ENCODE results near the gene DACT1. TPM values are rescaled to one million over a fixed set of nuclear protein-coding genes. Genes with fewer than 3 reads are reported as not detected.

Gene DACT1
- total and polyA plus RNA-seq, 4 donors = 0.32 to 3.8 (median 1.6) TPM

DNA sequence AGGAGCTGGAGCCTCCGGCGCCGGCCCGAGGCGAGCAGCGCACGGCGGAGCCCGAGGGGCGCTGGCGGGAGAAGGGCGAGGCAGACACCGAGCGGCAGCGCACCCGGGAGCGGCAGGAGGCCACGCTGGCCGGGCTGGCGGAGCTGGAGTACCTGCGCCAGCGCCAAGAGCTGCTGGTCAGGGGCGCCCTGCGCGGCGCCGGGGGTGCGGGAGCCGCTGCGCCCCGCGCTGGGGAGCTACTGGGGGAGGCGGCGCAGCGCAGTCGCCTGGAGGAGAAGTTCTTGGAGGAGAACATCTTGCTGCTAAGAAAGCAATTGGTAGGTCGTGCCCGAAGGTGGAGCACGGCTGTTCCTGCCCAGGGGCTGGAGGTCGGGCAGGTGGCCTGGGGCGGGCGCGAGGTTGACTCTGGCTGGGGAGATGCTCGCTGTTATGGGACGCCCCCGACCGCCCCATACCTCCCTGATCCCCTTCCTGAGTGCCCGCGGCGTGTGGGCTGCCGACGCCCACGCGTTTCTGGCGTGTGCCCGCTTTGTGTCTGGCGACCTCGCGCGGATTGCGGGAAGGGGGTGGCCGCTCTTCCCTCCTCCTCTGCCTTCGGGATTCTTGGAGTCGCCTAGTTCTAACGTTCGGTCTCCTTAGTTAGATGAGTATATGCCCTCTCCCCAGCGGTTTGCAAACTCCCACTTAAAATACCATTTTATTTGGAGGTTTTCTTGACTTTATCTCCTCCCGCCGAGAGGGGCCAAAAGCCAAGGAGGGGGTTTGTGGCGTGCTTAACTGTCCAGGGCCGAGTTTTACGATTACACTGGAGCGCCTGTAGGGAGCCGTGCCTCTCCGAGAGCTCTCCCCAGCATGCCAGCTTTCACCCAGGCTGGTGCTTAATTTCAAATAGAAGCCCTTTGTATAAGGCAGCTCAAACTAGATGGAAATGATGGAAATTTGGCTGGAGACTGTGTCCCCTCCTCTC lies 752 bp downstream of the DACT1 start:
- whole genome bisulfite sequencing = 2% methylated on average over 75 of the region's 75 CpGs
- no peaks in the 10 kb centered on the region for H3K9me3 ChIP-seq (ENCODE audit: control insufficient read depth in 4 of 4, low read length in 3 of 4)
- TF ChIP-seq, protein P1, sequence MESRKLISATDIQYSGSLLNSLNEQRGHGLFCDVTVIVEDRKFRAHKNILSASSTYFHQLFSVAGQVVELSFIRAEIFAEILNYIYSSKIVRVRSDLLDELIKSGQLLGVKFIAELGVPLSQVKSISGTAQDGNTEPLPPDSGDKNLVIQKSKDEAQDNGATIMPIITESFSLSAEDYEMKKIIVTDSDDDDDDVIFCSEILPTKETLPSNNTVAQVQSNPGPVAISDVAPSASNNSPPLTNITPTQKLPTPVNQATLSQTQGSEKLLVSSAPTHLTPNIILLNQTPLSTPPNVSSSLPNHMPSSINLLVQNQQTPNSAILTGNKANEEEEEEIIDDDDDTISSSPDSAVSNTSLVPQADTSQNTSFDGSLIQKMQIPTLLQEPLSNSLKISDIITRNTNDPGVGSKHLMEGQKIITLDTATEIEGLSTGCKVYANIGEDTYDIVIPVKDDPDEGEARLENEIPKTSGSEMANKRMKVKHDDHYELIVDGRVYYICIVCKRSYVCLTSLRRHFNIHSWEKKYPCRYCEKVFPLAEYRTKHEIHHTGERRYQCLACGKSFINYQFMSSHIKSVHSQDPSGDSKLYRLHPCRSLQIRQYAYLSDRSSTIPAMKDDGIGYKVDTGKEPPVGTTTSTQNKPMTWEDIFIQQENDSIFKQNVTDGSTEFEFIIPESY (IDR thresholded peaks at IDR 0.05) = no peak
- TF ChIP-seq EGR1 (IDR thresholded peaks at IDR 0.05; ENCODE audit: low read depth in 2 of 2) = peak in 1 of 2 donors; percentile 35
- H3K4me3 ChIP-seq (ENCODE audit: low read depth in 1 of 3, low read length in 3 of 3) = peak overlapping the region; percentile 66 to 69 (median 66)
- no peak for DNase-seq (ENCODE audit: low spot score)
- H3K27ac ChIP-seq (ENCODE audit: low read depth in 1 of 2, low read length in 2 of 2) = peak overlapping the region; percentile 71 to 77
- peaks cover 0 to 4% (median 2%) of the 10 kb centered on the region in 4 donors for H3K27me3 ChIP-seq (ENCODE audit: control insufficient read depth in 4 of 4, insufficient read depth in 4 of 4, low read length in 3 of 4)
- no peaks in the 10 kb centered on the region for H3K36me3 ChIP-seq (ENCODE audit: control insufficient read depth in 4 of 4, insufficient read depth in 3 of 4, low read depth in 1 of 4, low read length in 3 of 4)
- peak overlapping the region; percentile 43 to 65 for H3K9ac ChIP-seq (ENCODE audit: low read depth in 1 of 2, low read length in 2 of 2)
- peaks cover 7 to 21% (median 15%) of the 10 kb centered on the region in 4 donors for H3K4me1 ChIP-seq (ENCODE audit: control insufficient read depth in 4 of 4, insufficient read depth in 4 of 4, low read length in 3 of 4)

DNA sequence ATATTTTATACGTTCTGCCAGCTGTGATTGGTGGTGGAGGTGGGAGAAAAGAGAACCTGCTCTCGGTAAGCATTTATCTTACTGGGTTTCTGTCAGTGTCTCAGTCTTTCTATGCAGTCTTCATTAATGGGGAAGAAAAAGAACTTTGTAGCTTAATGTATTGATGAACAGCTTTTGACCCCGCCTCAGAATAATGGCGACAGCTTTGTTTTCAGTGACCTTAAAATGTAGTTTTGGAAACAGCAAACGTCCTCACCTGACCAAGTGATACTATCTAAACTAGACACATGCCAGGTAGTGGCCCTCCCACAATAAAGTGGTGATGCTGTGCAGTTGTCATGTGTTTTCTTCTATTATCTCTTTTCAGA lies 1.4 kb downstream of the DACT1 start:
- no peak for DNase-seq (ENCODE audit: low spot score)
- peak overlapping the region; percentile 66 to 69 (median 66) for H3K4me3 ChIP-seq (ENCODE audit: low read depth in 1 of 3, low read length in 3 of 3)
- no peak for TF ChIP-seq RAD21 (IDR thresholded peaks at IDR 0.05)
- no peak for TF ChIP-seq YY1 (IDR thresholded peaks at IDR 0.05)
- no peak for TF ChIP-seq HNF4A (conservative IDR thresholded peaks at IDR 0.05)
- TF ChIP-seq GABPA (IDR thresholded peaks at IDR 0.05 in 1 of 2, conservative IDR thresholded peaks at IDR 0.05 in 1 of 2) = no peak
- TF ChIP-seq, protein P2, sequence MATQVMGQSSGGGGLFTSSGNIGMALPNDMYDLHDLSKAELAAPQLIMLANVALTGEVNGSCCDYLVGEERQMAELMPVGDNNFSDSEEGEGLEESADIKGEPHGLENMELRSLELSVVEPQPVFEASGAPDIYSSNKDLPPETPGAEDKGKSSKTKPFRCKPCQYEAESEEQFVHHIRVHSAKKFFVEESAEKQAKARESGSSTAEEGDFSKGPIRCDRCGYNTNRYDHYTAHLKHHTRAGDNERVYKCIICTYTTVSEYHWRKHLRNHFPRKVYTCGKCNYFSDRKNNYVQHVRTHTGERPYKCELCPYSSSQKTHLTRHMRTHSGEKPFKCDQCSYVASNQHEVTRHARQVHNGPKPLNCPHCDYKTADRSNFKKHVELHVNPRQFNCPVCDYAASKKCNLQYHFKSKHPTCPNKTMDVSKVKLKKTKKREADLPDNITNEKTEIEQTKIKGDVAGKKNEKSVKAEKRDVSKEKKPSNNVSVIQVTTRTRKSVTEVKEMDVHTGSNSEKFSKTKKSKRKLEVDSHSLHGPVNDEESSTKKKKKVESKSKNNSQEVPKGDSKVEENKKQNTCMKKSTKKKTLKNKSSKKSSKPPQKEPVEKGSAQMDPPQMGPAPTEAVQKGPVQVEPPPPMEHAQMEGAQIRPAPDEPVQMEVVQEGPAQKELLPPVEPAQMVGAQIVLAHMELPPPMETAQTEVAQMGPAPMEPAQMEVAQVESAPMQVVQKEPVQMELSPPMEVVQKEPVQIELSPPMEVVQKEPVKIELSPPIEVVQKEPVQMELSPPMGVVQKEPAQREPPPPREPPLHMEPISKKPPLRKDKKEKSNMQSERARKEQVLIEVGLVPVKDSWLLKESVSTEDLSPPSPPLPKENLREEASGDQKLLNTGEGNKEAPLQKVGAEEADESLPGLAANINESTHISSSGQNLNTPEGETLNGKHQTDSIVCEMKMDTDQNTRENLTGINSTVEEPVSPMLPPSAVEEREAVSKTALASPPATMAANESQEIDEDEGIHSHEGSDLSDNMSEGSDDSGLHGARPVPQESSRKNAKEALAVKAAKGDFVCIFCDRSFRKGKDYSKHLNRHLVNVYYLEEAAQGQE (IDR thresholded peaks at IDR 0.05) = no peak
- TF ChIP-seq, protein P3, sequence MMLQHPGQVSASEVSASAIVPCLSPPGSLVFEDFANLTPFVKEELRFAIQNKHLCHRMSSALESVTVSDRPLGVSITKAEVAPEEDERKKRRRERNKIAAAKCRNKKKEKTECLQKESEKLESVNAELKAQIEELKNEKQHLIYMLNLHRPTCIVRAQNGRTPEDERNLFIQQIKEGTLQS (IDR thresholded peaks at IDR 0.05) = no peak
- TF ChIP-seq FOXA1 (IDR thresholded peaks at IDR 0.05) = no peak
- TF ChIP-seq SP1 (IDR thresholded peaks at IDR 0.05) = no peak
- no peak for TF ChIP-seq JUND (IDR thresholded peaks at IDR 0.05)
- no peak for TF ChIP-seq HNF4G (IDR thresholded peaks at IDR 0.05)
- TF ChIP-seq, protein P4, sequence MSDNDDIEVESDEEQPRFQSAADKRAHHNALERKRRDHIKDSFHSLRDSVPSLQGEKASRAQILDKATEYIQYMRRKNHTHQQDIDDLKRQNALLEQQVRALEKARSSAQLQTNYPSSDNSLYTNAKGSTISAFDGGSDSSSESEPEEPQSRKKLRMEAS (IDR thresholded peaks at IDR 0.05) = no peak
- TF ChIP-seq, protein P1 (IDR thresholded peaks at IDR 0.05) = no peak
- TF ChIP-seq, protein P5, sequence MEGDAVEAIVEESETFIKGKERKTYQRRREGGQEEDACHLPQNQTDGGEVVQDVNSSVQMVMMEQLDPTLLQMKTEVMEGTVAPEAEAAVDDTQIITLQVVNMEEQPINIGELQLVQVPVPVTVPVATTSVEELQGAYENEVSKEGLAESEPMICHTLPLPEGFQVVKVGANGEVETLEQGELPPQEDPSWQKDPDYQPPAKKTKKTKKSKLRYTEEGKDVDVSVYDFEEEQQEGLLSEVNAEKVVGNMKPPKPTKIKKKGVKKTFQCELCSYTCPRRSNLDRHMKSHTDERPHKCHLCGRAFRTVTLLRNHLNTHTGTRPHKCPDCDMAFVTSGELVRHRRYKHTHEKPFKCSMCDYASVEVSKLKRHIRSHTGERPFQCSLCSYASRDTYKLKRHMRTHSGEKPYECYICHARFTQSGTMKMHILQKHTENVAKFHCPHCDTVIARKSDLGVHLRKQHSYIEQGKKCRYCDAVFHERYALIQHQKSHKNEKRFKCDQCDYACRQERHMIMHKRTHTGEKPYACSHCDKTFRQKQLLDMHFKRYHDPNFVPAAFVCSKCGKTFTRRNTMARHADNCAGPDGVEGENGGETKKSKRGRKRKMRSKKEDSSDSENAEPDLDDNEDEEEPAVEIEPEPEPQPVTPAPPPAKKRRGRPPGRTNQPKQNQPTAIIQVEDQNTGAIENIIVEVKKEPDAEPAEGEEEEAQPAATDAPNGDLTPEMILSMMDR (IDR thresholded peaks at IDR 0.05; ENCODE audit: low read depth, low read length, missing input control) = no peak
- TF ChIP-seq EGR1 (IDR thresholded peaks at IDR 0.05; ENCODE audit: low read depth in 2 of 2) = no peak
- no peak for TF ChIP-seq NR2F2 (IDR thresholded peaks at IDR 0.05)
- no peak for TF ChIP-seq RXRA (IDR thresholded peaks at IDR 0.05)
- no peak for TF ChIP-seq TAF1 (conservative IDR thresholded peaks at IDR 0.05)
- TF ChIP-seq FOXA2 (IDR thresholded peaks at IDR 0.05) = no peak
- peaks cover 0 to 3% (median 0%) of the 10 kb centered on the region in 4 donors for H3K27me3 ChIP-seq (ENCODE audit: control insufficient read depth in 4 of 4, insufficient read depth in 4 of 4, low read length in 3 of 4)
- H3K9me3 ChIP-seq (ENCODE audit: control insufficient read depth in 4 of 4, low read length in 3 of 4) = no peaks in the 10 kb centered on the region
- no peaks in the 10 kb centered on the region for H3K36me3 ChIP-seq (ENCODE audit: control insufficient read depth in 4 of 4, insufficient read depth in 3 of 4, low read depth in 1 of 4, low read length in 3 of 4)
- H3K9ac ChIP-seq (ENCODE audit: low read depth in 1 of 2, low read length in 2 of 2) = peak overlapping the region in 1 of 2 donors; percentile 43
- no peak overlapping the region for H3K27ac ChIP-seq (ENCODE audit: low read depth in 1 of 2, low read length in 2 of 2)
- peaks cover 7 to 21% (median 15%) of the 10 kb centered on the region in 4 donors for H3K4me1 ChIP-seq (ENCODE audit: control insufficient read depth in 4 of 4, insufficient read depth in 4 of 4, low read length in 3 of 4)
- WGBS = 14% methylated on average over 5 of the region's 5 CpGs
